Mammary epithelial cell (primary cell): ENCODE results near the gene CILP.

Experiments
- CTCF ChIP-seq, 2 donors: IDR thresholded peaks in 1 of 2; conservative IDR thresholded peaks in 1 of 2; 2 replicates each; pipeline ENCODE4 v1.5.1; 2011 to 2012; ENCODE audit warnings: inconsistent platforms in 2 of 2, low read length in 2 of 2, mild to moderate bottlenecking in 2 of 2, control low read depth in 1 of 2, low read depth in 1 of 2; ENCODE audit not compliant: insufficient read depth in 1 of 2; ENCODE audit errors: extremely low read depth in 1 of 2
- EZH2 ChIP-seq: IDR thresholded peaks from 2 replicates; pipeline ENCODE4 v1.6.1; 2012; ENCODE audit warnings: low read length, inconsistent platforms, borderline replicate concordance

GRCh38 chr15:65208647-65209046, 2.6 kb downstream of the CILP start:
- TF ChIP-seq CTCF (conservative IDR thresholded peaks at IDR 0.05 in 1 of 2, IDR thresholded peaks at IDR 0.05 in 1 of 2; ENCODE audit: extremely low read depth in 1 of 2, insufficient read depth in 1 of 2, low read depth in 1 of 2, low read length in 2 of 2) (no peak), EZH2 (no peak)
